H9 (cell line): ENCODE results near the gene APOC1. TPM values are rescaled to one million over a fixed set of nuclear protein-coding genes. Genes with fewer than 3 reads are reported as not detected.

Experiments
- DNase-seq: peaks from one replicate; pipeline ENCODE4 v3.0.0-alpha.2; 2017
- H2AFZ ChIP-seq: one replicate; pipeline ENCODE4 v1.6.1; 2013; ENCODE audit warnings: mild to moderate bottlenecking, low read length, control low read depth, moderate library complexity
- H2AK5ac ChIP-seq: 2 replicates; pipeline ENCODE4 v1.6.1; 2013; ENCODE audit warnings: low read length, control low read depth, mixed read lengths; ENCODE audit not compliant: insufficient read length
- H2BK120ac ChIP-seq: one replicate; pipeline ENCODE4 v1.6.1; 2013; ENCODE audit warnings: low read depth, mild to moderate bottlenecking, low read length, control low read depth, inconsistent platforms; ENCODE audit not compliant: poor library complexity, severe bottlenecking
- H2BK12ac ChIP-seq: 2 replicates; pipeline ENCODE4 v1.6.1; 2013; ENCODE audit warnings: low read length, control low read depth, mixed read lengths, low read depth; ENCODE audit not compliant: insufficient read length
- H2BK15ac ChIP-seq: 2 replicates; pipeline ENCODE4 v1.6.1; 2013; ENCODE audit warnings: low read depth, low read length, control low read depth
- H2BK20ac ChIP-seq: one replicate; pipeline ENCODE4 v1.6.1; 2013; ENCODE audit warnings: low read depth, mild to moderate bottlenecking, low read length, control low read depth, inconsistent platforms; ENCODE audit not compliant: poor library complexity, severe bottlenecking
- H2BK5ac ChIP-seq: 2 replicates; pipeline ENCODE4 v1.6.1; 2013; ENCODE audit warnings: low read length, control low read depth, mixed read lengths; ENCODE audit not compliant: insufficient read length
- H3K14ac ChIP-seq: 2 replicates; pipeline ENCODE4 v1.6.1; 2013; ENCODE audit warnings: low read length, control low read depth; ENCODE audit not compliant: insufficient read depth
- H3K18ac ChIP-seq: 2 replicates; pipeline ENCODE4 v1.6.1; 2013; ENCODE audit warnings: low read depth, mild to moderate bottlenecking, mixed read lengths, low read length, control low read depth; ENCODE audit not compliant: insufficient read length
- H3K23ac ChIP-seq: 2 replicates; pipeline ENCODE4 v1.6.1; 2013; ENCODE audit warnings: low read length, control low read depth, mixed read lengths, low read depth; ENCODE audit not compliant: insufficient read length
- H3K23me2 ChIP-seq: 2 replicates; pipeline ENCODE4 v1.6.1; 2013; ENCODE audit warnings: low read depth, mild to moderate bottlenecking, mixed read lengths, low read length, control low read depth; ENCODE audit not compliant: insufficient read length, poor library complexity, severe bottlenecking
- H3K27ac ChIP-seq: 2 replicates; pipeline ENCODE4 v1.5.1; 2013; ENCODE audit warnings: low read length, control low read depth, mixed read lengths, low read depth; ENCODE audit not compliant: insufficient read length
- H3K27me3 ChIP-seq: 2 replicates; pipeline ENCODE4 v1.6.1; 2013; ENCODE audit warnings: low read length, control low read depth, inconsistent platforms; ENCODE audit not compliant: insufficient read depth
- H3K4ac ChIP-seq: 2 replicates; pipeline ENCODE4 v1.6.1; 2013; ENCODE audit warnings: low read depth, mild to moderate bottlenecking, control low read depth, inconsistent platforms, low read length, moderate library complexity
- H3K4me1 ChIP-seq: 2 replicates; pipeline ENCODE4 v1.6.1; 2013; ENCODE audit warnings: low read length, control low read depth, inconsistent platforms; ENCODE audit not compliant: insufficient read depth
- H3K4me2 ChIP-seq: 2 replicates; pipeline ENCODE4 v1.6.1; 2013; ENCODE audit warnings: low read length, control low read depth, mixed read lengths; ENCODE audit not compliant: insufficient read length, insufficient read depth
- H3K56ac ChIP-seq: 2 replicates; pipeline ENCODE4 v1.6.1; 2013; ENCODE audit warnings: low read depth, mild to moderate bottlenecking, mixed read lengths, low read length, control low read depth; ENCODE audit not compliant: insufficient read length
- H3K79me1 ChIP-seq: 2 replicates; pipeline ENCODE4 v1.6.1; 2013; ENCODE audit warnings: low read depth, mild to moderate bottlenecking, moderate library complexity, low read length, control low read depth, inconsistent platforms; ENCODE audit not compliant: insufficient read depth, poor library complexity, severe bottlenecking
- H3K79me2 ChIP-seq: 2 replicates; pipeline ENCODE4 v1.6.1; 2013; ENCODE audit warnings: low read length, control low read depth, inconsistent platforms; ENCODE audit not compliant: insufficient read depth
- H3K9ac ChIP-seq: 2 replicates; pipeline ENCODE4 v1.6.1; 2013; ENCODE audit warnings: low read length, control low read depth, mixed read lengths; ENCODE audit not compliant: insufficient read length; ENCODE audit errors: extremely low read depth
- H3K9me3 ChIP-seq: one replicate; pipeline ENCODE4 v1.6.1; 2013; ENCODE audit warnings: low read depth, low read length, inconsistent platforms; ENCODE audit not compliant: control insufficient read depth
- H3T11ph ChIP-seq: one replicate; pipeline ENCODE4 v1.6.1; 2013; ENCODE audit warnings: mild to moderate bottlenecking, low read length, control low read depth, inconsistent platforms
- H4K20me1 ChIP-seq: one replicate; pipeline ENCODE4 v1.6.1; 2013; ENCODE audit not compliant: control insufficient read depth, insufficient read length, insufficient read depth
- H4K5ac ChIP-seq: 2 replicates; pipeline ENCODE4 v1.6.1; 2013; ENCODE audit warnings: low read depth, mild to moderate bottlenecking, mixed read lengths, low read length, control low read depth; ENCODE audit not compliant: insufficient read length
- H4K8ac ChIP-seq: replicated peaks from 2 replicates; pipeline ENCODE4 v1.6.1; 2013; ENCODE audit warnings: low read length, control low read depth, mixed read lengths, low read depth; ENCODE audit not compliant: insufficient read length
- H4K91ac ChIP-seq: 2 replicates; pipeline ENCODE4 v1.6.1; 2013; ENCODE audit warnings: low read depth, mild to moderate bottlenecking, moderate library complexity, mixed read lengths, low read length, control low read depth; ENCODE audit not compliant: insufficient read length
- H3K27ac Mint-ChIP-seq, 3 experiments: 2 replicates in 2 of 3; 3 replicates in 1 of 3; pipeline ENCODE4 v1.8.0; 2020 to 2021; ENCODE audit warnings: mixed read lengths in 3 of 3, mild to moderate bottlenecking in 1 of 3, moderate library complexity in 1 of 3
- H3K27me3 Mint-ChIP-seq: 2 replicates; pipeline ENCODE4 v1.8.0; 2021; ENCODE audit warnings: low read depth, mild to moderate bottlenecking, moderate library complexity, mixed read lengths
- H3K36me3 Mint-ChIP-seq, 3 experiments: 2 replicates in 2 of 3; 3 replicates in 1 of 3; pipeline ENCODE4 v1.8.0; 2020 to 2021; ENCODE audit warnings: low read depth in 3 of 3, mixed read lengths in 3 of 3; ENCODE audit not compliant: insufficient read depth in 1 of 3
- H3K4me1 Mint-ChIP-seq, 2 experiments: 2 replicates each; pipeline ENCODE4 v1.8.0; 2020; ENCODE audit warnings: mixed read lengths in 2 of 2
- H3K4me3 Mint-ChIP-seq, 2 experiments: 2 replicates in 1 of 2; 3 replicates in 1 of 2; pipeline ENCODE4 v1.8.0; 2020 to 2021; ENCODE audit warnings: mild to moderate bottlenecking in 2 of 2, mixed read lengths in 2 of 2, moderate library complexity in 1 of 2
- H3K9me3 Mint-ChIP-seq, 2 experiments: 2 replicates in 1 of 2; 3 replicates in 1 of 2; pipeline ENCODE4 v1.8.0; 2020; ENCODE audit warnings: mild to moderate bottlenecking in 2 of 2, mixed read lengths in 2 of 2, moderate library complexity in 1 of 2
- CTCF ChIP-seq: fragments of 200-600 bp; sonication (generic); conservative IDR thresholded peaks from 3 replicates; pipeline ENCODE4 v1.8.0; 2021; ENCODE audit warnings: antibody characterized with exemption, mild to moderate bottlenecking
- WGBS: extraction: QIAGEN DNeasy Blood & Tissue Kit; methylation state at CpG from one replicate; pipeline ENCODE4 v1.1.7; 2013; ENCODE audit warnings: missing lambda C conversion rate, low lambda C conversion rate, mixed read lengths; ENCODE audit not compliant: insufficient read length; ENCODE audit errors: extremely low coverage; 5-methylcytosine and 5-hydroxymethylcytosine counted together
- total RNA-seq: library from RNA; stranded (reverse); gene quantifications from 2 replicates; pipeline ENCODE4 v1.2.1, GENCODE V29; 2021

Gene APOC1
- total RNA-seq, 1 experiment from 2014 or later = 78.1 TPM

- Histone ChIP-seq H2AFZ (no peak overlapping the region), H2BK120ac (no peak overlapping the region), H2BK12ac (no peak overlapping the region), H3K18ac (no peak overlapping the region), H3K9me3 (no peaks in the 10 kb centered on the region), H3K4ac (no peak overlapping the region), H3K14ac (no peak overlapping the region), H3K56ac (no peak overlapping the region), H3K23me2 (no peaks in the 10 kb centered on the region), H3T11ph (no peak overlapping the region), H4K91ac (no peak overlapping the region), H3K4me1 (no peaks in the 10 kb centered on the region), H3K23ac (no peak overlapping the region), H3K27ac (no peak overlapping the region), H3K9ac (no peak overlapping the region), H2BK5ac (no peak overlapping the region), H4K8ac (no peak overlapping the region), H2BK20ac (no peak overlapping the region), H3K79me2 (no peaks in the 10 kb centered on the region), H2BK15ac (no peak overlapping the region), H2AK5ac (no peak overlapping the region), H4K5ac (no peak overlapping the region), H3K79me1 (peaks cover 6% of the 10 kb centered on the region), H4K20me1 (no peaks in the 10 kb centered on the region), H3K27me3 (no peaks in the 10 kb centered on the region), H3K4me2 (no peak overlapping the region)
- peak overlapping the region in 1 of 3 experiments; percentile 64; a peak in 1 of 7 replicates for H3K27ac Mint-ChIP-seq
- TF ChIP-seq CTCF = no peak
- H3K4me3 Mint-ChIP-seq = no peak overlapping the region
- no peaks in the 10 kb centered on the region; the same call in 1 of the 2 replicates for H3K27me3 Mint-ChIP-seq
- H3K9me3 Mint-ChIP-seq = no peaks in the 10 kb centered on the region
- DNase-seq = no peak
- WGBS = no CpG with 5 or more reads among the region's 8 CpGs
- H3K4me1 Mint-ChIP-seq = peaks cover 0 to 2% of the 10 kb centered on the region in 2 experiments; a peak in 1 of 4 replicates
- H3K36me3 Mint-ChIP-seq = peaks cover 59 to 93% (median 82%) of the 10 kb centered on the region in 3 experiments; a peak in 6 of 7 replicates
Measured at GRCh38 chr19:44897835-44898234, 16.6 kb upstream of the APOC1 start.
